PFSK-1 (cell line): Measurements from ENCODE around the gene HINT2.

Experiments
- FOXP2 ChIP-seq: optimal IDR thresholded peaks from 2 replicates; pipeline ENCODE3; 2011; ENCODE audit warnings: borderline replicate concordance, control low read depth, inconsistent platforms; ENCODE audit not compliant: insufficient read depth; ENCODE audit errors: extremely low read length, extremely low read depth
- POLR2AphosphoS5 ChIP-seq: IDR thresholded peaks from 2 replicates; pipeline ENCODE4 v1.6.1; 2012; ENCODE audit warnings: low read depth, mild to moderate bottlenecking, control low read depth, low read length, moderate library complexity
- SIN3A ChIP-seq: IDR thresholded peaks from 2 replicates; pipeline ENCODE4 v1.6.1; 2012; ENCODE audit warnings: mild to moderate bottlenecking, low read length, moderate library complexity, borderline replicate concordance; ENCODE audit not compliant: insufficient read depth
- TAF1 ChIP-seq: IDR thresholded peaks from 2 replicates; pipeline ENCODE4 v1.6.1; 2012; ENCODE audit warnings: low read length, control low read depth, borderline replicate concordance; ENCODE audit not compliant: insufficient read depth
- TF ChIP-seq, protein P1 (sequence below), 2 experiments: IDR thresholded peaks; 2 replicates each; pipeline versions ENCODE4 v1.6.1 to v1.8.0; 2011 to 2012; ENCODE audit warnings: low read depth in 2 of 2, low read length in 2 of 2, control low read depth in 1 of 2, inconsistent platforms in 1 of 2, mild to moderate bottlenecking in 1 of 2, moderate library complexity in 1 of 2; ENCODE audit not compliant: insufficient read depth in 1 of 2

DNA sequence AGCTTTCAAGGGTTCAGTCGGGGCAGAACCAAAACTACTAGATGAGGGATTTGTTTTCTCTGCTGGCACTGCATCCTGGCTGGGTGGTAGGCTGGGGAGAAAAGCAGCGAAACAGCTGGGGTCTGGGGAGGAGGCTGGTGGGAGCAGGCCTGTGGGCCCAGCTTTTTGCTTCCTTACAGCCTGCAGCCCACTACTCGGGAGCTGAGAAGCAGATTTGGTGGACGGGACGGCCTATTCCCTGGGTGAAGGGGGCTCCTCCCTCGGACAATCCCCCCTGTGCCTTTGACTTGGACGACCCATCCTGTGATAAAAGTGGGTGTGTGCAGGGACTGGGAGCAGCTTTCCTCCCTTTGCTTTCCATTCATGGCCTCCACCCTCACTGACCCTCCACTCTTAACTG lies 14.3 kb downstream of the HINT2 start:
- no peak for TF ChIP-seq POLR2AphosphoS5
- TF ChIP-seq TAF1: no peak
- TF ChIP-seq, protein P1, sequence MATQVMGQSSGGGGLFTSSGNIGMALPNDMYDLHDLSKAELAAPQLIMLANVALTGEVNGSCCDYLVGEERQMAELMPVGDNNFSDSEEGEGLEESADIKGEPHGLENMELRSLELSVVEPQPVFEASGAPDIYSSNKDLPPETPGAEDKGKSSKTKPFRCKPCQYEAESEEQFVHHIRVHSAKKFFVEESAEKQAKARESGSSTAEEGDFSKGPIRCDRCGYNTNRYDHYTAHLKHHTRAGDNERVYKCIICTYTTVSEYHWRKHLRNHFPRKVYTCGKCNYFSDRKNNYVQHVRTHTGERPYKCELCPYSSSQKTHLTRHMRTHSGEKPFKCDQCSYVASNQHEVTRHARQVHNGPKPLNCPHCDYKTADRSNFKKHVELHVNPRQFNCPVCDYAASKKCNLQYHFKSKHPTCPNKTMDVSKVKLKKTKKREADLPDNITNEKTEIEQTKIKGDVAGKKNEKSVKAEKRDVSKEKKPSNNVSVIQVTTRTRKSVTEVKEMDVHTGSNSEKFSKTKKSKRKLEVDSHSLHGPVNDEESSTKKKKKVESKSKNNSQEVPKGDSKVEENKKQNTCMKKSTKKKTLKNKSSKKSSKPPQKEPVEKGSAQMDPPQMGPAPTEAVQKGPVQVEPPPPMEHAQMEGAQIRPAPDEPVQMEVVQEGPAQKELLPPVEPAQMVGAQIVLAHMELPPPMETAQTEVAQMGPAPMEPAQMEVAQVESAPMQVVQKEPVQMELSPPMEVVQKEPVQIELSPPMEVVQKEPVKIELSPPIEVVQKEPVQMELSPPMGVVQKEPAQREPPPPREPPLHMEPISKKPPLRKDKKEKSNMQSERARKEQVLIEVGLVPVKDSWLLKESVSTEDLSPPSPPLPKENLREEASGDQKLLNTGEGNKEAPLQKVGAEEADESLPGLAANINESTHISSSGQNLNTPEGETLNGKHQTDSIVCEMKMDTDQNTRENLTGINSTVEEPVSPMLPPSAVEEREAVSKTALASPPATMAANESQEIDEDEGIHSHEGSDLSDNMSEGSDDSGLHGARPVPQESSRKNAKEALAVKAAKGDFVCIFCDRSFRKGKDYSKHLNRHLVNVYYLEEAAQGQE (IDR thresholded peaks at IDR 0.05; ENCODE audit: insufficient read depth in 1 of 2, low read depth in 2 of 2, low read length in 2 of 2): no peak
- no peak for TF ChIP-seq FOXP2
- no peak for TF ChIP-seq SIN3A
